IMR-90 (cell line): Measurements from ENCODE around the gene THADA. TPM values are rescaled to one million over a fixed set of nuclear protein-coding genes. Genes with fewer than 3 reads are reported as not detected.

Experiments used
- ATAC-seq: fragments of 200-7000 bp; cut with Tn5 transposase; 2 replicates; pipeline ENCODE4 v1.9.1; 2020; ENCODE audit warnings: low read depth, mild to moderate bottlenecking, moderate library complexity
- BruUV-seq: library from RNA; stranded (reverse); fragments of 400-500 nt; replicated peaks from 2 replicates; lab custom pipeline; 2021; lab: Mats Ljungman, UMichigan
- CTCF ChIA-PET: fragments of 300-600 bp; formaldehyde crosslinking; extraction: SDS; loops from one replicate; lab custom pipeline; 2021; ENCODE audit warnings: antibody characterized with exemption; lab: Yijun Ruan, JAX
- POLR2A ChIA-PET: fragments of 300-600 bp; sonication (Branson Sonifier 250); formaldehyde crosslinking; loops from one replicate; lab custom pipeline; 2022; ENCODE audit warnings: antibody characterized with exemption; ENCODE audit not compliant: unreplicated experiment; lab: Charles Lee
- DNase-seq: peaks from one replicate; pipeline ENCODE4 v3.0.0; 2013
- H2AFZ ChIP-seq: replicated peaks from 2 replicates; pipeline ENCODE3; 2013; ENCODE audit warnings: low read length, mild to moderate bottlenecking; ENCODE audit not compliant: poor library complexity
- H2AK5ac ChIP-seq: 2 replicates; pipeline ENCODE4 v1.6.1; 2013; ENCODE audit warnings: low read depth, low read length, inconsistent platforms
- H2AK9ac ChIP-seq: replicated peaks from 2 replicates; pipeline ENCODE3; 2013; ENCODE audit warnings: mild to moderate bottlenecking, low read depth, low read length, moderate library complexity; ENCODE audit not compliant: poor library complexity
- H2BK120ac ChIP-seq: 2 replicates; pipeline ENCODE4 v1.6.1; 2013; ENCODE audit warnings: low read depth, low read length, inconsistent platforms
- H2BK15ac ChIP-seq: 3 replicates; pipeline ENCODE4 v1.6.1; 2013; ENCODE audit warnings: low read depth, low read length, inconsistent platforms
- H2BK20ac ChIP-seq: 2 replicates; pipeline ENCODE4 v1.6.1; 2013; ENCODE audit warnings: low read depth, mild to moderate bottlenecking, inconsistent platforms, low read length, moderate library complexity
- H2BK5ac ChIP-seq: 2 replicates; pipeline ENCODE4 v1.6.1; 2013; ENCODE audit warnings: mild to moderate bottlenecking, low read depth, low read length, inconsistent platforms; ENCODE audit not compliant: poor library complexity, severe bottlenecking
- H3K14ac ChIP-seq: replicated peaks from 2 replicates; pipeline ENCODE4 v1.6.1; 2013; ENCODE audit warnings: low read depth, low read length, inconsistent platforms
- H3K18ac ChIP-seq: 2 replicates; pipeline ENCODE4 v1.6.1; 2013; ENCODE audit warnings: low read depth, low read length, control low read depth
- H3K23ac ChIP-seq: 2 replicates; pipeline ENCODE4 v1.6.1; 2013; ENCODE audit warnings: low read depth, low read length, inconsistent platforms
- H3K27ac ChIP-seq: 2 replicates; pipeline ENCODE4 v1.5.1; 2013; ENCODE audit warnings: mild to moderate bottlenecking, control low read depth, low read length; ENCODE audit not compliant: insufficient read depth
- H3K27me3 ChIP-seq: 2 replicates; pipeline ENCODE4 v1.6.1; 2013; ENCODE audit warnings: low read length; ENCODE audit not compliant: control insufficient read depth, insufficient read depth
- H3K36me3 ChIP-seq: 2 replicates; pipeline ENCODE4 v1.6.1; 2013; ENCODE audit warnings: low read length, mixed read lengths; ENCODE audit not compliant: control insufficient read depth, insufficient read depth
- H3K4ac ChIP-seq: 2 replicates; pipeline ENCODE4 v1.6.1; 2013; ENCODE audit warnings: low read depth, low read length, inconsistent platforms
- H3K4me1 ChIP-seq: 2 replicates; pipeline ENCODE4 v1.6.1; 2013; ENCODE audit warnings: low read length, mixed read lengths; ENCODE audit not compliant: control insufficient read depth, insufficient read depth
- H3K4me2 ChIP-seq: 2 replicates; pipeline ENCODE4 v1.6.1; 2013; ENCODE audit warnings: low read depth, mild to moderate bottlenecking, control low read depth, low read length, moderate library complexity
- H3K4me3 ChIP-seq: 2 replicates; pipeline ENCODE4 v1.5.1; 2013; ENCODE audit warnings: low read depth, mild to moderate bottlenecking, control low read depth, low read length, moderate library complexity; ENCODE audit not compliant: insufficient read depth
- H3K56ac ChIP-seq: 2 replicates; pipeline ENCODE4 v1.6.1; 2013; ENCODE audit warnings: low read length, inconsistent platforms; ENCODE audit not compliant: insufficient read depth; ENCODE audit errors: extremely low read depth
- H3K79me1 ChIP-seq, 2 experiments: 2 replicates each; pipeline ENCODE4 v1.6.1; 2013; ENCODE audit warnings: low read length in 2 of 2, inconsistent platforms in 1 of 2, low read depth in 1 of 2
- H3K9ac ChIP-seq: 2 replicates; pipeline ENCODE4 v1.6.1; 2013; ENCODE audit warnings: low read depth, low read length, control low read depth
- H3K9me1 ChIP-seq: 2 replicates; pipeline ENCODE4 v1.6.1; 2013; ENCODE audit warnings: low read length, inconsistent platforms; ENCODE audit not compliant: insufficient read depth
- H3K9me3 ChIP-seq: 2 replicates; pipeline ENCODE4 v1.6.1; 2013; ENCODE audit warnings: low read length; ENCODE audit not compliant: control insufficient read depth, insufficient read depth
- H4K20me1 ChIP-seq: 2 replicates; pipeline ENCODE4 v1.6.1; 2013; ENCODE audit warnings: low read length, inconsistent platforms; ENCODE audit not compliant: insufficient read depth
- H4K5ac ChIP-seq: 2 replicates; pipeline ENCODE4 v1.6.1; 2013; ENCODE audit warnings: mild to moderate bottlenecking, low read depth, low read length, control low read depth
- H4K8ac ChIP-seq, 2 experiments: 2 replicates each; pipeline ENCODE4 v1.6.1; 2013; ENCODE audit warnings: low read depth in 2 of 2, low read length in 2 of 2, control low read depth in 1 of 2, inconsistent platforms in 1 of 2
- H4K91ac ChIP-seq: 2 replicates; pipeline ENCODE4 v1.6.1; 2013; ENCODE audit warnings: low read depth, low read length, inconsistent platforms; ENCODE audit not compliant: insufficient read depth
- RCOR1 ChIP-seq: IDR thresholded peaks from 2 replicates; pipeline ENCODE4 v1.6.1; 2012; ENCODE audit warnings: mild to moderate bottlenecking, low read length, improper control_type of control experiment; ENCODE audit not compliant: insufficient replicate concordance
- WGBS, 2 experiments: methylation state at CpG; one replicate each; pipeline versions ENCODE4 v1.1.5 to v1.1.7; 2013; ENCODE audit warnings: missing lambda C conversion rate in 2 of 2; ENCODE audit not compliant: insufficient read length in 1 of 2; ENCODE audit errors: extremely low coverage in 2 of 2; 5-methylcytosine and 5-hydroxymethylcytosine counted together
- dilution Hi-C: fragments of 300-500 bp; cut with HindIII; formaldehyde crosslinking; loops from one replicate; pipeline ENCODE4 v1.14.3; 2018; ENCODE audit warnings: low sequenced_read_pairs; ENCODE audit not compliant: unreplicated experiment
- in situ Hi-C: fragments of 300-500 bp; cut with MboI; formaldehyde crosslinking; loops from 3 replicates; pipeline ENCODE4 v1.14.3; 2019; ENCODE audit warnings: low sequenced_read_pairs, inconsistent platforms, mixed read lengths
- intact Hi-C: fragments of 100-400 bp; cut with micrococcal nuclease; formaldehyde crosslinking; loops from 2 replicates; pipeline ENCODE4 v1.10.0; 2022
- polyA plus RNA-seq, 3 experiments: library from polyadenylated mRNA; depleted of rRNA; stranded (reverse); fragments of >200 nt; gene quantifications; 2 replicates each; pipeline ENCODE4 v1.2.3, GENCODE V29; 2012; ENCODE audit warnings: low replicate concordance in 1 of 3
- total RNA-seq: library from RNA; depleted of rRNA; stranded (reverse); fragments of >200 nt; gene quantifications from 2 replicates; pipeline ENCODE4 v1.2.3, GENCODE V29; 2012

The THADA gene
- total and polyA plus RNA-seq, 2 of the 4 experiments (the other 2 are of a cell fraction), result 10.5 to 21.3 TPM

- H3K9me3 ChIP-seq, result no peaks in the 10 kb centered on the region
- BruUV-seq, result no TSS peak
- ATAC-seq (no peak), DNase-seq (no peak)
- H2AFZ ChIP-seq, result no peak overlapping the region
- H3K9ac ChIP-seq, result no peak overlapping the region
- H4K20me1 ChIP-seq, result no peaks in the 10 kb centered on the region
- H3K4me3 ChIP-seq, result no peak overlapping the region
- ChIA-PET CTCF (interaction anchor here (0.7 to 1.6 kb wide), 2 partner anchors 10 to 21 kb away, joined by 3 read pairs; no protein-coding TSS in a partner anchor), POLR2A (no interaction called here)
- intact Hi-C loops (no loop called here), dilution Hi-C loops (no loop called here), in situ Hi-C loops (loop anchor here (25.0 kb wide), 1 partner anchor 719 kb away; no protein-coding TSS in a partner anchor)
- TF ChIP-seq RCOR1, result no peak
- no peak overlapping the region for H2BK15ac ChIP-seq
- H3K4me2 ChIP-seq, result no peak overlapping the region
- H3K79me1 ChIP-seq, result 0 out of 4 replicates have a peak, but pooled peaks cover 0 to 3% of the 10 kb centered on the region in 2 experiments
- H3K36me3 ChIP-seq, result peaks cover 11% of the 10 kb centered on the region
- H2AK9ac ChIP-seq, result no peak overlapping the region
- H3K18ac ChIP-seq, result no peak overlapping the region
- H2BK20ac ChIP-seq, result no peak overlapping the region
- H2BK120ac ChIP-seq, result no peak overlapping the region
- no peak overlapping the region for H3K4ac ChIP-seq
- no peak overlapping the region for H4K5ac ChIP-seq
- H3K27ac ChIP-seq, result no peak overlapping the region
- H3K27me3 ChIP-seq, result no peaks in the 10 kb centered on the region
- H3K9me1 ChIP-seq, result no peaks in the 10 kb centered on the region; the same call in 1 of the 2 replicates
- H4K8ac ChIP-seq, result no peak overlapping the region
- no peak overlapping the region for H2AK5ac ChIP-seq
- H3K56ac ChIP-seq, result no peak overlapping the region
- WGBS, 2 experiments, result no CpG with 5 or more reads among the region's 5 CpGs
- H2BK5ac ChIP-seq, result no peak overlapping the region
- no peak overlapping the region for H4K91ac ChIP-seq
- no peak overlapping the region for H3K23ac ChIP-seq
- 0 out of 2 replicates have a peak, but pooled peaks cover 2% of the 10 kb centered on the region for H3K4me1 ChIP-seq
- H3K14ac ChIP-seq, result no peak overlapping the region
These were observed 39.6 kb downstream of the THADA start for GRCh38 chr2:43556256-43556655.
